ENCODE results near the gene CYSRT1.
"Not testable (repeated sequence)": the region's sequence is repeated elsewhere in the genome, so short reads cannot be mapped to it uniquely, and the experiment has no call there.

The CYSRT1 gene

DNA sequence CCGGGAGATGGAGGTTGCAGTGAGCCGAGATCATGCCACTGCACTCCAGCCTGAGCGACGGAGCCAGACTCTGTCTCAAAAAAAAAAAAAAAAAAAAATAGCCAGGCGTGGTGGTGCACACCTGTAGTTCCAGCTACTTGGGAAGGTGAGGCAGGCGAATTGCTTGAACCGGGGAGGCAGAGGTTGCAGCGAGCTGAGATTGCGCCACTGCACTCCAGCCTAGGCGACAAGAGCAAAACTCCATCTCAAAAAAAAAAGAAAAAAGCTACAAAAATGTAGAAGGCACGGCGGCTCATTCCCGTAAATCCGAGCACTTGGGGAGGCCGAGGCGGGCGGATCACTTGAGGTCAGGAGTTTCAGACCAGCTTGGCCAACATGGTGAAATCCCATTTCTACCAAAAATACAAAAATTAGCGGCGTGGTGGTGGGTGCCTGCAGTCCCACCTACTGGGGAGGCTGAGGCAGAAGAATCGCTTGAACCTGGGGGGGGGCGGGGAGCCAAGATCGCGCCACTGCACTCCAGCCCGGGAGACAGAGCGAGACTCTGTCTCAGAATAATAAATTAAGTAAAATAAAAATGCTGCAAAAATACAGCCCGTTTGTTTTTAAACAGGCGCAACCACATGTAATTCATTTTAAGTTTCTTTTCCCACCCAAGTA, 14.7 kb downstream of the CYSRT1 start:
- DNase-seq = not testable (repeated sequence)

DNA sequence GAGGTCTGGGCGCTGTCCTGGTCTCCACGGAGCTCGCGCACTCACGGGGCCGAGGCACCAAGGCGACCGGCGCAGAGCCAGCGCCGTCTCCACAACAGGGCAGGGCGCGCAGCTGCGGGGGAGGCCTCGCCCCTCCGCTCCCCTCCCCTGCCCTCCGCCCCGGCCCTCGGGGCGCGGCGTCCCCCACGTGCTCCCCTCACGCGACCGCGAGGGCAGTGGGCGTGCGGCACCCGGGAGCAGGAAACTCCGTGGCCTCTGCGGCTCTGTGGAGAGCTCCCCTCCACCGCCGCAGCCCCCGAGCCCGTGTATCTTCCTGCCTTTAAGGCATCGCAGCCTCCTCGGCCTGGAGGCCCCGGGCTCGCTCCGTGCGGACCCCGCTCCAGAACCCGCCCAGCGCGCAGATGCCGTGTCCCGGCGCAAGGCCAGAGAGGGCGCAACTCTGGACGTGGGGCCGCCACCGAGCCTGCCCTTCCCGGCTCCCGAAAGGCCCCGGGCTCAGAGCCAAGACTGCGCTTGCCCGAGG, 15.4 kb downstream of the CYSRT1 start:
- peak; percentile 54 for DNase-seq

- DNase-seq = peak; percentile 100
Measured at GRCh38 chr9:137240841-137241489, 16.0 kb downstream of the CYSRT1 start, which contains the start of gene TUBB4B. Gene TUBB4B, plus strand, starts transcription at chr9:137241287. Its CDS starts 74 bp downstream, at chr9:137241361.

GRCh38 chr9:137241490-137242268, 16.7 kb downstream of the CYSRT1 start:
- DNase-seq = peak; percentile 67

DNA sequence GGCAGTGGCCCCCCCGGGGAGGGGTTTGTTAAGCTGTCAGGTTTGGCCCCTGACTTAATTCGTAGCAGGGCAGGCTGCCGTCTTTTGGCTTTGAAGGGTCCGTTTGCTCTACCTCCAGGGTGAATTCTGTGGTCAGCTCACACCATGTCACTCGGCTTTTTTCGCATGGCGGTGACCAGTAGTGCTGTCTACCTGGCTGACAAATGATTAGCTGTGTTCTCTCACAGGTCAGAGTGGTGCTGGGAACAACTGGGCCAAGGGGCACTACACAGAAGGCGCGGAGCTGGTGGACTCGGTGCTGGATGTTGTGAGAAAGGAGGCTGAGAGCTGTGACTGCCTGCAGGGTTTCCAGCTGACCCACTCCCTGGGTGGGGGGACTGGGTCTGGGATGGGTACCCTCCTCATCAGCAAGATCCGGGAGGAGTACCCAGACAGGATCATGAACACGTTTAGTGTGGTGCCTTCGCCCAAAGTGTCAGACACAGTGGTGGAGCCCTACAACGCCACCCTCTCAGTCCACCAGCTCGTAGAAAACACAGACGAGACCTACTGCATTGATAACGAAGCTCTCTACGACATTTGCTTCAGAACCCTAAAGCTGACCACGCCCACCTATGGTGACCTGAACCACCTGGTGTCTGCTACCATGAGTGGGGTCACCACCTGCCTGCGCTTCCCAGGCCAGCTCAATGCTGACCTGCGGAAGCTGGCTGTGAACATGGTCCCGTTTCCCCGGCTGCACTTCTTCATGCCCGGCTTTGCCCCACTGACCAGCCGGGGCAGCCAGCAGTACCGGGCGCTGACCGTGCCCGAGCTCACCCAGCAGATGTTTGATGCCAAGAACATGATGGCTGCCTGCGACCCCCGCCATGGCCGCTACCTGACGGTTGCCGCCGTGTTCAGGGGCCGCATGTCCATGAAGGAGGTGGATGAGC, 17.6 kb downstream of the CYSRT1 start:
- no peak for DNase-seq

DNA sequence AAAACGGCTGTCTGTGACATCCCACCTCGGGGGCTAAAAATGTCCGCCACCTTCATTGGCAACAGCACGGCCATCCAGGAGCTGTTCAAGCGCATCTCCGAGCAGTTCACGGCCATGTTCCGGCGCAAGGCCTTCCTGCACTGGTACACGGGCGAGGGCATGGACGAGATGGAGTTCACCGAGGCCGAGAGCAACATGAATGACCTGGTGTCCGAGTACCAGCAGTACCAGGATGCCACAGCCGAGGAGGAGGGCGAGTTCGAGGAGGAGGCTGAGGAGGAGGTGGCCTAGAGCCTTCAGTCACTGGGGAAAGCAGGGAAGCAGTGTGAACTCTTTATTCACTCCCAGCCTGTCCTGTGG, 18.3 kb downstream of the CYSRT1 start:
- not testable (repeated sequence) for DNase-seq

GRCh38 chr9:137243626-137244485, 18.9 kb downstream of the CYSRT1 start:
- DNase-seq = no peak

DNA sequence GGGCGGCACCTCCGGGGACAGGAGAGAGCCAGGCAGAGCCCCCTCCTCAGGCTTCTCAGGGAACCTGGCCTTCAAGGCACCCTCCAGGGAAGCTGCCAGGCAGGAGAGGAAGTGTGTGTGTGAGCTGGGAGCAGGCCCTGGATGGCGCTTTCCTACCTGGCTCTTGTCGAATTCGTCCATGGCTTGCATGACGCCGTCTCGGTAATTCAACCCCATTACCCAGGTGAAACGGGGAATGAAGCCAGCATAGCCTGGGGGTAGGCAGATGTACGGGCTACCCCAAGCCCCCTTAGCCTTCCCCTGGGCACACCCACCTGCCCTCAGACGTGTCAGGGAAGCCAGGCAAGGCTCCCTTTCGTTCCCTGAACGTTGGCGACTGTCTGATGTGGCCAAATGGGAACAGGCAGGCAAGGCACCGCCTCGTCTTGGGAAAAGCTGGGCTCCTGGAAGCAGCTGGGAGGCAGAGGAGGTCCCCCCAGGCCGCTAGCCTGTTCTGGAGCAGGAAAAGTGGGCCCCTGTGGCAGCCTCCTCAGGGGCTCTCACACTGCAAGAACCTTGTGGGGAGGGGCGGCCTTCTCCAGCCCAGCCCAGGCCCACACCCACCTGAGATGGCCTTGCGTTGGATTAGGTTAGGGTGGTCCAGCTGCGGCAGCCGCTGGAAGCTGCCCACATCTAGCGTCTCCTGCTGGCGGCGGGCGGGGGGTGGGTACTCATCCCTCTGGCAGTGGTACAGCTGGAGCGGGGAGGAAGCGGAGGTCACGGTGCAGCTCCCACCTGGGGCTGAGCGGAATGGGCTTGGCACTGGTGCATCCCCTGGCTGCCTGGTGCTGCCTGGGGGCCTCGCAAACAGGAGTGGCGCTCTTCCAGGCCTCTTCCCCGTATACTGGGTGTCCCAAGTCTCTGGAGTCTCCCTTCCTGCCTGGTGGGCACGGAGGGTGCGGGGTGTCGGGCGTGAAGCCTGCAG, 19.8 kb downstream of the CYSRT1 start:
- DNase-seq = no peak

GRCh38 chr9:137245450-137246421, 20.8 kb downstream of the CYSRT1 start:
- no peak for DNase-seq

- DNase-seq = no peak
Measured at GRCh38 chr9:137247135-137247915, 22.4 kb downstream of the CYSRT1 start.

DNA sequence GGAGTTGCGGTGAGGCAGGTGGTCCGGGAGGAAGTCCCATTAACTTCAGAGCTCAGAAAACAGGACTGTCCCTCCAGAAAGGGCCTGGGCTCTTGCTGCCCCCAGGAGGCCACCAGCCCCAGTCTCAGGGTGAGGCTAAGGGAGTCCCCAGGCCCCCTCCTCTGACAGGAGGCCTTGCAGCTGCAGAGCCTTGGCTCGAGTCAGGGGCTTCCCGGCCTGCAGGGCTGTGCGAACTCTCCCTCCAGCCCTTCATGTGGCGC, 22.9 kb downstream of the CYSRT1 start:
- DNase-seq = no peak

DNA sequence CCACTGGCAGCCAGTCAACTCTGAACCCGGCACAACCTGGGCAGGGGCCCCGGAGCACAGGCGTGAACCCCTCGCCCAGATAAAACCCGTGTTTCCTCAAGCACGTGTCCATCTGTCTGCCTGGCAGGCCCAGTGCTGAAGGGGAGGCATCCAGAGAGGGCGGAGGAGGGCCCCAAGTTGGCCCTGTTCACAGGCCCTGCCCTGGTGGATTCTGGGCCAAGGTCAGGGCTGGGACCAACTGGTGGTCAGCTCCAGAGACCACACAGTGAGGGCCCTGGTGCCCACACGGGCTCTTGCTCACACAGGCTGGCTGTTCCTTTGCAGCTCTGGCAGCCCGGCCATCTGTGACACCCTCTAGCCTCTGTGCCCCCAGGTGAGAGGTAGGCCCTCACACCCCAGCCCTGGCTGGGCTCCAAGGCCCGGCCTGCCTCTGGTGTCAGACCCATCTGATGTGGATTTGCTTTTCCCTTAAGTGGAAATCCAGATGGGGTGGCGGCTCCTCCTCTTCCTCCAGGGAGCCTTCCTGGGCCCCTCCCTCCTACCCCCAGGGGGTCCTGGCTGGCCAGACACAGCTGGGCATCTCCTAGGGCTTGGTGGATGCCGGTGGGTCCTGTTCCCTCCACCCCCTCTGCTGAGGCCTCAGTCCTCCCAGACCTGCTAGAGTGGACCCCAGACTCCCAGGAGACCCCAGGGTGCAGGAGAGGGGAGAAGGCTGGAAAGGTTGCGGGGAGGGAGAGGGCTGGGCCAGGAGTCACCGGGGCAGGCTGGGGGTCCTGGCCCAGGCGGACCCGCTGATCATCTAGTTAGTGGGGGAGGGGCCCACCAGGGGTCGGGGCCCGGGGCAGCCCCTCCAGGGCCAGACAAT, 25.6 kb downstream of the CYSRT1 start:
- no peak for DNase-seq

- DNase-seq = no peak
Measured at GRCh38 chr9:137251194-137251461, 26.2 kb downstream of the CYSRT1 start, which contains the start of gene STPG3. Gene STPG3, plus strand, starts transcription at chr9:137251286. Its CDS starts 1 bp downstream, at chr9:137251287.

DNA sequence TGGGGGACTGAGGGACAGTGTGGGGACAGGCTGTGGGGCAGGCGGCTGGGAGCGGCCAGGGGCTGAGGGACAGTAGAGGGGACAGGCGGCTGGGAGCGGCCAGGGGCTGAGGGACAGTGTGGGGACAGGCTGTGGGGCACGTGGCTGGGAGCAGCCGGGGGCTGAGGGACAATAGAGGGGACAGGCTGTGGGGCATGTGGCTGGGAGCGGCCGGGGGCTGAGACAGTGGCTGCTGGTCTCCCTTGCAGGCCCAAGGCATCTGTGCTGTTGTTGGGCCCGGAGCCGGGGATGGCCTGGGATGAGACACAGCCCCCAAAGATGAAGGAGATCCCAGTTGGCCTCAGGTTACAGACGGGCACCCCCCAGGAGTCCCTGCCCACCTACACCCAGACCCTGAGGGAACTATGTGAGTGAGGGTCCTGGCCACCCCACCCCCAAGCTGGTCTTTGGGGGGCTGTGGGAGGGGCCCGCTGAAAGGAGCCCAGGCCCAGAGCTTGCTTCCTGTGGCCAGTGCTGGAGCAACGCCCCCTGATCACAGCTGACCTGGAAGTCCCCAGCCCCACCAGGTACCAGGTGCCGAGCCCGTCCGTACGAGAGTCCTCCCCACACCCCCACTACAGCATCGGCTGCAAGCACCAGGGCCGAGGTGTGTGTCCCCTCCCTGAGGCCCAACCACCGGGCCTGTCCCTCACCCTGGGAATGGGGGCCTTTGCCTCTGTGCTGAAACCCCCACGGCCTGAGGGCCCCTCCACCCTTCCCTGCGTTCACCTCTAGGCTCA, 26.7 kb downstream of the CYSRT1 start:
- DNase-seq = no peak

- DNase-seq = no peak
Measured at GRCh38 chr9:137252555-137253506, 27.9 kb downstream of the CYSRT1 start.
